Liver (tissue), 9 donors: Measurements from ENCODE around the gene CCDC9B. TPM values are rescaled to one million over a fixed set of nuclear protein-coding genes. Genes with fewer than 3 reads are reported as not detected.

Source experiments
- DNase-seq: peaks from one replicate; pipeline ENCODE4 v3.0.0-alpha.2; 2017; ENCODE audit warnings: low spot score
- H3K27ac ChIP-seq, 2 donors: one replicate each; pipeline ENCODE4 v1.7.0; 2013; ENCODE audit warnings: inconsistent platforms in 2 of 2, low read length in 2 of 2, control low read depth in 1 of 2, low read depth in 1 of 2, mild to moderate bottlenecking in 1 of 2
- H3K27me3 ChIP-seq, 4 donors: one replicate each; pipeline versions ENCODE4 v1.6.1 to v1.7.0; 2013; ENCODE audit warnings: low read length in 3 of 4, inconsistent platforms in 1 of 4, mild to moderate bottlenecking in 1 of 4, moderate library complexity in 1 of 4; ENCODE audit not compliant: control insufficient read depth in 4 of 4, insufficient read depth in 4 of 4
- H3K36me3 ChIP-seq, 4 donors: one replicate each; pipeline versions ENCODE4 v1.6.1 to v1.7.0; 2013; ENCODE audit warnings: low read length in 3 of 4, mild to moderate bottlenecking in 3 of 4, low read depth in 1 of 4, moderate library complexity in 1 of 4; ENCODE audit not compliant: control insufficient read depth in 4 of 4, insufficient read depth in 3 of 4
- H3K4me1 ChIP-seq, 4 donors: one replicate each; pipeline versions ENCODE4 v1.6.1 to v1.7.0; 2013; ENCODE audit warnings: low read length in 3 of 4, mild to moderate bottlenecking in 3 of 4, moderate library complexity in 1 of 4; ENCODE audit not compliant: control insufficient read depth in 4 of 4, insufficient read depth in 4 of 4
- H3K4me3 ChIP-seq, 3 donors: one replicate each; pipeline versions ENCODE4 v1.6.1 to v1.7.0; 2013; ENCODE audit warnings: low read length in 3 of 3, control low read depth in 1 of 3, low read depth in 1 of 3, mild to moderate bottlenecking in 1 of 3
- H3K9ac ChIP-seq, 2 donors: one replicate each; pipeline ENCODE4 v1.7.0; 2013; ENCODE audit warnings: low read length in 2 of 2, mild to moderate bottlenecking in 2 of 2, moderate library complexity in 2 of 2, control low read depth in 1 of 2, low read depth in 1 of 2
- H3K9me3 ChIP-seq, 4 donors: one replicate each; pipeline versions ENCODE4 v1.6.1 to v1.7.0; 2013; ENCODE audit warnings: low read length in 3 of 4; ENCODE audit not compliant: control insufficient read depth in 4 of 4
- ATF3 ChIP-seq: IDR thresholded peaks from 2 replicates; pipeline ENCODE4 v1.6.1; 2016; ENCODE audit warnings: antibody characterized with exemption
- CTCF ChIP-seq: fragments of 150-350 bp; IDR thresholded peaks from 2 replicates; pipeline ENCODE4 v1.5.1; 2017; ENCODE audit warnings: improper control_type of control experiment, low read depth, low read length; ENCODE audit not compliant: missing input control
- FOXA2 ChIP-seq: IDR thresholded peaks from 2 replicates; pipeline ENCODE4 v1.6.1; 2016; ENCODE audit warnings: antibody characterized with exemption
- GABPA ChIP-seq, 2 donors: IDR thresholded peaks in 1 of 2; conservative IDR thresholded peaks in 1 of 2; 2 replicates each; pipeline ENCODE4 v1.6.1; 2016; ENCODE audit warnings: antibody characterized with exemption in 2 of 2, mild to moderate bottlenecking in 1 of 2, moderate library complexity in 1 of 2
- HNF4A ChIP-seq, 2 donors: conservative IDR thresholded peaks; 2 replicates each; pipeline ENCODE4 v1.6.1; 2016; ENCODE audit warnings: antibody characterized with exemption in 2 of 2, mild to moderate bottlenecking in 2 of 2
- HNF4G ChIP-seq: IDR thresholded peaks from 2 replicates; pipeline ENCODE4 v1.6.1; 2016; ENCODE audit warnings: antibody characterized with exemption
- JUND ChIP-seq, 2 donors: IDR thresholded peaks; 2 replicates each; pipeline ENCODE4 v1.6.1; 2016; ENCODE audit warnings: antibody characterized with exemption in 2 of 2
- MAX ChIP-seq: IDR thresholded peaks from 2 replicates; pipeline ENCODE4 v1.6.1; 2016; ENCODE audit warnings: antibody characterized with exemption
- RAD21 ChIP-seq, 2 donors: IDR thresholded peaks; 2 replicates each; pipeline ENCODE4 v1.6.1; 2016; ENCODE audit warnings: antibody characterized with exemption in 2 of 2, mild to moderate bottlenecking in 2 of 2
- REST ChIP-seq: IDR thresholded peaks from 2 replicates; pipeline ENCODE4 v1.6.1; 2016; ENCODE audit warnings: antibody characterized with exemption, mild to moderate bottlenecking
- RXRA ChIP-seq, 2 donors: IDR thresholded peaks; 2 replicates each; pipeline ENCODE4 v1.6.1; 2017 to 2018; ENCODE audit warnings: antibody characterized with exemption in 2 of 2, mild to moderate bottlenecking in 1 of 2
- SP1 ChIP-seq: IDR thresholded peaks from 2 replicates; pipeline ENCODE4 v1.6.1; 2018; ENCODE audit warnings: antibody characterized with exemption, mild to moderate bottlenecking
- YY1 ChIP-seq: IDR thresholded peaks from 2 replicates; pipeline ENCODE4 v1.6.1; 2016; ENCODE audit warnings: antibody characterized with exemption, mild to moderate bottlenecking
- ZBTB33 ChIP-seq: IDR thresholded peaks from 2 replicates; pipeline ENCODE4 v1.6.1; 2016; ENCODE audit warnings: antibody characterized with exemption
- WGBS: extraction: QIAGEN DNeasy Blood & Tissue Kit; methylation state at CpG from one replicate; pipeline ENCODE4 v1.1.7; 2013; 5-methylcytosine and 5-hydroxymethylcytosine counted together
- polyA plus RNA-seq, 2 donors: library from polyadenylated mRNA; stranded (reverse) in 1 of 2; unstranded in 1 of 2; fragments of 200-250 nt in 1 of 2; fragments of >200 nt in 1 of 2; fragmentation: Nextera tagmentation in 1 of 2; extraction: Ambion mirVana in 1 of 2; gene quantifications; one replicate each; pipeline versions ENCODE4 v1.2.1 to v1.2.3, GENCODE V29; 2013 to 2015
- total RNA-seq, 2 donors: library from RNA; depleted of rRNA; stranded (reverse); fragments of >200 nt; gene quantifications; one replicate each; pipeline ENCODE4 v1.2.3, GENCODE V29; 2014
- donor health status: healthy.
- donor health status: healthy.
- donor health status: healthy.
- donor health status: healthy.
- donor health status: healthy.

Gene CCDC9B
- total and polyA plus RNA-seq, 4 donors: 0.43 to 4.4 (median 0.73) TPM

- TF ChIP-seq REST (no peak), JUND (IDR thresholded peaks at IDR 0.05) (no peak), ATF3 (no peak), RAD21 (IDR thresholded peaks at IDR 0.05) (no peak)
Observed at GRCh38 chr15:40305281-40305680, 35.5 kb downstream of the CCDC9B start (continued).

GRCh38 chr15:40303576-40303975 lies 37.2 kb downstream of the CCDC9B start:
- no peaks in the 10 kb centered on the region for H3K4me1 ChIP-seq
- peaks cover 0 to 4% (median 0%) of the 10 kb centered on the region in 4 donors for H3K9me3 ChIP-seq
- no peak overlapping the region for H3K9ac ChIP-seq
- 90% methylated on average over 2 of the region's 2 CpGs for WGBS
- no peak overlapping the region for H3K27ac ChIP-seq
- H3K36me3 ChIP-seq: no peaks in the 10 kb centered on the region
- H3K27me3 ChIP-seq: no peaks in the 10 kb centered on the region
- H3K4me3 ChIP-seq: no peak overlapping the region
- TF ChIP-seq GABPA (IDR thresholded peaks at IDR 0.05 in 1 of 2, conservative IDR thresholded peaks at IDR 0.05 in 1 of 2) (no peak), ATF3 (no peak), RXRA (IDR thresholded peaks at IDR 0.05) (no peak), SP1 (no peak), HNF4G (no peak), REST (no peak), YY1 (no peak), CTCF (no peak), RAD21 (IDR thresholded peaks at IDR 0.05) (no peak), MAX (no peak), HNF4A (conservative IDR thresholded peaks at IDR 0.05) (no peak), ZBTB33 (no peak), FOXA2 (no peak), JUND (IDR thresholded peaks at IDR 0.05) (no peak)
- no peak for DNase-seq
